A549 (cell line): ENCODE data around the gene ACVRL1. TPM values are rescaled to one million over a fixed set of nuclear protein-coding genes. Genes with fewer than 3 reads are reported as not detected.

ENCODE experiments used
- ATAC-seq, 2 experiments: fragments of 200-7000 bp in 1 of 2; fragments of >200 bp in 1 of 2; cut with Nextera tagmentation in 1 of 2; cut with Tn5 transposase in 1 of 2; 3 replicates each; pipeline versions ENCODE4 v1.8.0 to v1.9.1; 2018 to 2020; ENCODE audit warnings: mild to moderate bottlenecking in 1 of 2, moderate library complexity in 1 of 2
- CTCF ChIA-PET: fragments of 300-600 bp; sonication (Branson Sonifier 250); formaldehyde crosslinking; extraction: SDS; loops from one replicate; lab custom pipeline; 2021; ENCODE audit warnings: antibody characterized with exemption, inconsistent platforms; lab: Yijun Ruan, JAX
- POLR2A ChIA-PET: fragments of 350-600 bp; formaldehyde crosslinking; extraction: SDS; loops from one replicate; lab custom pipeline; 2021; ENCODE audit warnings: antibody characterized with exemption, inconsistent platforms; lab: Yijun Ruan, JAX
- DNase-seq, 2 experiments: peaks; one replicate each; pipeline versions ENCODE4 v3.0.0 to v3.0.0-alpha.2; 2011 to 2016; ENCODE audit warnings: low read depth in 1 of 2, low spot score in 1 of 2
- FAIRE-seq: peaks from 2 replicates; lab custom pipeline; 2011; peaks lifted over from hg19 to GRCh38; lab: Jason Lieb, UNC
- H3K27ac ChIP-seq, 2 experiments: fragments of >200 bp; sonication (Bioruptor Twin); formaldehyde crosslinking; 3 replicates each; pipeline ENCODE4 v1.5.1; 2016 to 2017
- H3K4me1 ChIP-seq: fragments of >200 bp; sonication (Bioruptor Twin); formaldehyde crosslinking; 3 replicates; pipeline ENCODE4 v1.6.1; 2016
- H3K4me2 ChIP-seq: fragments of >200 bp; sonication (Bioruptor Twin); formaldehyde crosslinking; 3 replicates; pipeline ENCODE4 v1.6.1; 2016
- H3K4me3 ChIP-seq: fragments of >200 bp; sonication (Bioruptor Twin); formaldehyde crosslinking; 3 replicates; pipeline ENCODE4 v1.5.1; 2016
- H3K9me3 ChIP-seq: fragments of >200 bp; sonication (Bioruptor Twin); formaldehyde crosslinking; 3 replicates; pipeline ENCODE4 v1.6.1; 2016
- CEBPB ChIP-seq, 2 experiments: fragments of >200 bp in 1 of 2; sonication (Bioruptor Twin) in 1 of 2; formaldehyde crosslinking in 1 of 2; IDR thresholded peaks; 2 replicates each; pipeline ENCODE4 v1.6.1; 2012 to 2016
- CHD2 ChIP-seq: fragments of 150-350 bp; IDR thresholded peaks from 2 replicates; pipeline ENCODE4 v1.6.1; 2014; ENCODE audit warnings: low read length; ENCODE audit not compliant: partially characterized antibody
- CHD4 ChIP-seq: fragments of 200-600 bp; sonication (generic); IDR thresholded peaks from 2 replicates; pipeline ENCODE4 v1.6.1; 2016; ENCODE audit warnings: antibody characterized with exemption, mild to moderate bottlenecking, borderline replicate concordance
- EHF ChIP-seq: fragments of 250-450 bp; sonication (Bioruptor Pico); IDR thresholded peaks from 2 replicates; pipeline ENCODE4 v1.5.0; 2020; ENCODE audit warnings: mild to moderate bottlenecking
- FOSL2 ChIP-seq, 2 experiments: fragments of 450-650 bp in 1 of 2; fragments of >200 bp in 1 of 2; sonication (Bioruptor Twin) in 1 of 2; formaldehyde crosslinking; IDR thresholded peaks; 2 replicates each; pipeline versions ENCODE4 v1.5.0 to v1.6.1; 2016 to 2020; ENCODE audit warnings: mild to moderate bottlenecking in 1 of 2, moderate library complexity in 1 of 2
- HEYL ChIP-seq: fragments of 250-450 bp; sonication (Bioruptor Pico); IDR thresholded peaks from 2 replicates; pipeline ENCODE4 v1.8.0; 2021; ENCODE audit warnings: mild to moderate bottlenecking, moderate library complexity
- JUN ChIP-seq, 2 experiments: fragments of >200 bp; sonication (Bioruptor Twin); formaldehyde crosslinking; IDR thresholded peaks; 2 replicates in 1 of 2; 3 replicates in 1 of 2; pipeline ENCODE4 v1.6.1; 2016 to 2017
- MAFK ChIP-seq: fragments of 450-650 bp; IDR thresholded peaks from 2 replicates; pipeline ENCODE4 v1.6.1; 2014; ENCODE audit not compliant: partially characterized antibody
- NPAS2 ChIP-seq: fragments of 250-450 bp; sonication (Bioruptor Pico); IDR thresholded peaks from 2 replicates; pipeline ENCODE4 v1.8.0; 2022; ENCODE audit warnings: mild to moderate bottlenecking, moderate library complexity, borderline replicate concordance
- POLR2A ChIP-seq: IDR thresholded peaks from 2 replicates; pipeline ENCODE4 v1.6.1; 2012; ENCODE audit warnings: mild to moderate bottlenecking, low read length
- POLR2AphosphoS2 ChIP-seq: conservative IDR thresholded peaks from 2 replicates; pipeline ENCODE4 v1.6.1; 2012; ENCODE audit warnings: low read length, improper control_type of control experiment, inconsistent platforms
- RARB ChIP-seq: fragments of 250-450 bp; sonication (Bioruptor Pico); IDR thresholded peaks from 2 replicates; pipeline ENCODE4 v1.8.0; 2021; ENCODE audit warnings: mild to moderate bottlenecking, moderate library complexity
- RFX5 ChIP-seq: fragments of 450-650 bp; IDR thresholded peaks from 2 replicates; pipeline ENCODE4 v1.7.1; 2014; ENCODE audit warnings: antibody characterized with exemption, mild to moderate bottlenecking, moderate library complexity
- RNF2 ChIP-seq: fragments of 200-600 bp; sonication (generic); IDR thresholded peaks from 2 replicates; pipeline ENCODE4 v1.6.1; 2016; ENCODE audit warnings: low read depth, mild to moderate bottlenecking, antibody characterized with exemption, moderate library complexity, borderline replicate concordance
- SMC3 ChIP-seq: fragments of >200 bp; sonication (Bioruptor Twin); formaldehyde crosslinking; IDR thresholded peaks from 3 replicates; pipeline ENCODE4 v1.6.1; 2018; ENCODE audit warnings: inconsistent platforms
- ZFP36 ChIP-seq: fragments of 450-650 bp; IDR thresholded peaks from 2 replicates; pipeline ENCODE4 v1.6.1; 2014; ENCODE audit warnings: borderline replicate concordance; ENCODE audit not compliant: partially characterized antibody
- WGBS: methylation state at CpG from one replicate; pipeline ENCODE4 v1.1.6; 2017; ENCODE audit errors: missing lambda C conversion rate; 5-methylcytosine and 5-hydroxymethylcytosine counted together
- polyA plus RNA-seq, 4 experiments: library from polyadenylated mRNA; depleted of rRNA in 3 of 4; stranded (reverse); fragments of >200 nt; fragmentation: RNase III in 1 of 4; extraction: RNeasy Plus Mini Kit Qiagen cat#74134 plus additional on column Dnase treatment in 1 of 4; gene quantifications; 2 replicates in 3 of 4; 3 replicates in 1 of 4; pipeline ENCODE4 v1.2.3, GENCODE V29; 2011 to 2017
- TF ChIP-seq, protein P1 (sequence below): fragments of >200 bp; sonication (Bioruptor Twin); formaldehyde crosslinking; IDR thresholded peaks from 3 replicates; pipeline ENCODE4 v1.5.1; 2016
- TF ChIP-seq, protein P2 (sequence below): IDR thresholded peaks from 2 replicates; pipeline ENCODE4 v1.6.1; 2012
- TF ChIP-seq, protein P3 (sequence below): fragments of 150-350 bp; IDR thresholded peaks from 2 replicates; pipeline ENCODE4 v1.6.1; 2014; ENCODE audit warnings: low read depth, mild to moderate bottlenecking, low read length

ACVRL1 gene
- polyA plus RNA-seq, 2 of the 4 experiments (the other 2 are of a cell fraction) = 0.03 TPM; not detected in 1

DNA sequence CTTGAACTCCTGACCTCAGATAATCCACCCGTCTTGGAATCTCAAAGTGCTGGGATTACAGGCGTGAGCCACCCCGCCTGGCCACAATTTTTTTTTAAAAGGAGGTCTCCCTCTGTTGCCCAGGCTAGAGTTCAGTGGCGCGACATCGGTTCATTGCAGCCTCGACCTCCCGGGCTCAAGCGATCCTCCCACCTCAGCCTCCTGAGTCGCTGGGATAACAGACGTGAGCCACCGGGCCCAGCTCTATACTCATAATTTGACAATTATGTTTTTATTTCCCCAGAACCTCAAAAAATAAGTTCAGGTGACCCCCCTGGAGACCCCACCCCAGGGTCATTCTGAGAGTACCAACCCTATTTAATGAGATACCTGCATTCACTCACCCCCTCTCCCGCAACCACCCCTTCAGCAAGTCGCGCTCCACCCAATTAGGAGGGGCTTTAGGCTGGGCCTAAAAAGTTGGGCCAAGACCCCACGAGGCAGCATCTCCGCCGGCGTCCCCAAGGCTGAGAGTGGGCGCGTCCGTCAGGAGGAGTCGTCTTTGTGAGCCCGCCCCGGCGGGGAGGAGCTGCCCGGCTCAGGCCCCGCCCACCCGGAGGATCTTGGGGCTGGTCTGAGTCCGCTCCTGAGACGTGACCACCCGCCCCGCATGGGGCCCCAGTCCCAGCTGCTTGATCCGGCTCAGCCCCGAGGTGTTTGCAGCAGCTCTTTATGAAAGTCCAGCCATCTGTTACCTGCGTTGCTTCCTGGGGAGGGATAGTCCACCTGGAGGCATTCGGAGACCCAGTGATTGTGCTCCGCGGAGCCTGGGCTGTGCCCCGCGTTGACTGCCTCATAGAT, 19.6 kb upstream of the ACVRL1 start, which contains the start of gene ANKRD33:
Gene ANKRD33 (plus strand): TSS at position 628 of the 840 bp plus-strand sequence. CDS start 84 bp downstream, at position 712.
- ChIA-PET POLR2A (no interaction called here), CTCF (interaction anchor here (0.6 to 6.6 kb wide), 13 partner anchors 7 to 1374 kb away, joined by 3 to 34 read pairs (median 5); no protein-coding TSS in a partner anchor)
- no peak within 1 kb of the TSS for H3K27ac ChIP-seq
- FAIRE-seq = no peak
- H3K4me2 ChIP-seq = no peak within 1 kb of the TSS
- H3K9me3 ChIP-seq = 0 out of 3 replicates have a peak, but pooled peaks cover 4% of the 10 kb centered on the region
- no peaks in the 10 kb centered on the region for H3K4me1 ChIP-seq
- no peak within 1 kb of the TSS for H3K4me3 ChIP-seq
- DNase-seq = no peak
- no peak for TF ChIP-seq CEBPB (IDR thresholded peaks at IDR 0.05)
- TF ChIP-seq ZFP36 = no peak
- TF ChIP-seq RNF2 = no peak
- no peak for TF ChIP-seq CHD4
- TF ChIP-seq, protein P1, sequence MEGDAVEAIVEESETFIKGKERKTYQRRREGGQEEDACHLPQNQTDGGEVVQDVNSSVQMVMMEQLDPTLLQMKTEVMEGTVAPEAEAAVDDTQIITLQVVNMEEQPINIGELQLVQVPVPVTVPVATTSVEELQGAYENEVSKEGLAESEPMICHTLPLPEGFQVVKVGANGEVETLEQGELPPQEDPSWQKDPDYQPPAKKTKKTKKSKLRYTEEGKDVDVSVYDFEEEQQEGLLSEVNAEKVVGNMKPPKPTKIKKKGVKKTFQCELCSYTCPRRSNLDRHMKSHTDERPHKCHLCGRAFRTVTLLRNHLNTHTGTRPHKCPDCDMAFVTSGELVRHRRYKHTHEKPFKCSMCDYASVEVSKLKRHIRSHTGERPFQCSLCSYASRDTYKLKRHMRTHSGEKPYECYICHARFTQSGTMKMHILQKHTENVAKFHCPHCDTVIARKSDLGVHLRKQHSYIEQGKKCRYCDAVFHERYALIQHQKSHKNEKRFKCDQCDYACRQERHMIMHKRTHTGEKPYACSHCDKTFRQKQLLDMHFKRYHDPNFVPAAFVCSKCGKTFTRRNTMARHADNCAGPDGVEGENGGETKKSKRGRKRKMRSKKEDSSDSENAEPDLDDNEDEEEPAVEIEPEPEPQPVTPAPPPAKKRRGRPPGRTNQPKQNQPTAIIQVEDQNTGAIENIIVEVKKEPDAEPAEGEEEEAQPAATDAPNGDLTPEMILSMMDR = no peak
- TF ChIP-seq, protein P2, sequence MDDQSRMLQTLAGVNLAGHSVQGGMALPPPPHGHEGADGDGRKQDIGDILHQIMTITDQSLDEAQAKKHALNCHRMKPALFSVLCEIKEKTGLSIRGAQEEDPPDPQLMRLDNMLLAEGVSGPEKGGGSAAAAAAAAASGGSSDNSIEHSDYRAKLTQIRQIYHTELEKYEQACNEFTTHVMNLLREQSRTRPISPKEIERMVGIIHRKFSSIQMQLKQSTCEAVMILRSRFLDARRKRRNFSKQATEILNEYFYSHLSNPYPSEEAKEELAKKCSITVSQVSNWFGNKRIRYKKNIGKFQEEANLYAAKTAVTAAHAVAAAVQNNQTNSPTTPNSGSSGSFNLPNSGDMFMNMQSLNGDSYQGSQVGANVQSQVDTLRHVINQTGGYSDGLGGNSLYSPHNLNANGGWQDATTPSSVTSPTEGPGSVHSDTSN = no peak
- no peak for TF ChIP-seq POLR2A
- no peak for TF ChIP-seq SMC3
- TF ChIP-seq NPAS2 (CRISPR knock-in tag) = no peak
- no peak for TF ChIP-seq RFX5
- TF ChIP-seq FOSL2 (IDR thresholded peaks at IDR 0.05) = no peak
- no peak for TF ChIP-seq FOSL2 (CRISPR knock-in tag; IDR thresholded peaks at IDR 0.05)
- TF ChIP-seq, protein P3, sequence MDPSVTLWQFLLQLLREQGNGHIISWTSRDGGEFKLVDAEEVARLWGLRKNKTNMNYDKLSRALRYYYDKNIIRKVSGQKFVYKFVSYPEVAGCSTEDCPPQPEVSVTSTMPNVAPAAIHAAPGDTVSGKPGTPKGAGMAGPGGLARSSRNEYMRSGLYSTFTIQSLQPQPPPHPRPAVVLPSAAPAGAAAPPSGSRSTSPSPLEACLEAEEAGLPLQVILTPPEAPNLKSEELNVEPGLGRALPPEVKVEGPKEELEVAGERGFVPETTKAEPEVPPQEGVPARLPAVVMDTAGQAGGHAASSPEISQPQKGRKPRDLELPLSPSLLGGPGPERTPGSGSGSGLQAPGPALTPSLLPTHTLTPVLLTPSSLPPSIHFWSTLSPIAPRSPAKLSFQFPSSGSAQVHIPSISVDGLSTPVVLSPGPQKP = no peak
- TF ChIP-seq POLR2AphosphoS2 = no peak
- TF ChIP-seq JUN (IDR thresholded peaks at IDR 0.05) = no peak
- TF ChIP-seq HEYL = no peak
- no peak for TF ChIP-seq MAFK
- WGBS = 87% methylated on average over 28 of the region's 41 CpGs
- no peak for ATAC-seq

DNA sequence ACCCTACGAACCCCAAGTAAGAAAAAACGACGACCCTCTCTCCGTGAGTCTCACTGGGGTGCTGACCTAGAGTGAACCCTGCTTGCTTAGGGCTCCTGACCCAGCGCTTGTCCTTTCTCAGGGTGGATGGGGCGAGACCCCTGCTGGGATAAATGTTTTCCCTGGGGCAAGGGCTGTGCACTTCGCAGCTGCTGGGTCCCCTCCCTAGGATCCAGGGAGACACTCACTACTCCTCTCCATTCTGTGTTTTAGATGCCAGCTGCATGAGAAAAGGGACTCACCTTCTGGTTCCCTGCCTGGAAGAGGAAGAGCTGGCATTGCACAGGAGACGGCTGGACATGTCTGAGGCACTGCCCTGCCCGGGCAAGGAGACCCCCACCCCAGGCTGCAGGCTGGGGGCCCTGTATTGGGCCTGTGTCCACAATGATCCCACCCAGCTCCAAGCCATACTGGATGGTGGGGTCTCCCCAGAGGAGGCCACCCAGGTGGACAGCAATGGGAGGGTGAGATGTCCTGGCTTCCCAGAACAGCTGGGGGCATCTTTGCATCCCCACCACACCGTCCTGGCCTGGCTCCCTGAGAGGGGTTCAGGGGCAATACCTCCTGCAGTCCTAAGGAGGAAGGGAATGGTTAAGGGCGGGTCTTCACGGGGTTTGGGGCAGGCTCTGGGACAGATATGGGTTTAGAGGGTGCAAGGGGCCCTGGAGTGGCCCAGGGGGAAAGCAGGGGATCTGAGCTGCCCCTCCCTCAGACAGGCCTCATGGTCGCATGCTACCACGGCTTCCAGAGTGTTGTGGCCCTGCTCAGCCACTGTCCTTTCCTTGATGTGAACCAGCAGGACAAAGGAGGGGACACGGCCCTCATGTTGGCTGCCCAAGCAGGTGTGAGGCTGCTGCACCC, 18.7 kb upstream of the ACVRL1 start:
- ChIA-PET CTCF (interaction anchor here (0.6 to 6.6 kb wide), 16 partner anchors 8 to 1375 kb away, joined by 3 to 34 read pairs (median 3); no protein-coding TSS in a partner anchor), POLR2A (no interaction called here)
- 61% methylated on average over 15 of the region's 15 CpGs for WGBS
- ATAC-seq (no peak), DNase-seq (no peak), FAIRE-seq (no peak)
- Histone ChIP-seq H3K9me3 (0 out of 3 replicates have a peak, but pooled peaks cover 4% of the 10 kb centered on the region), H3K4me1 (no peaks in the 10 kb centered on the region), H3K27ac (no peak overlapping the region), H3K4me3 (no peak overlapping the region), H3K4me2 (no peak overlapping the region)
- TF ChIP-seq CHD2 = no peak
- TF ChIP-seq RARB (CRISPR knock-in tag) = no peak
- TF ChIP-seq EHF (CRISPR knock-in tag) = no peak
